GM21515 (cell line): ENCODE results near the gene HPS1.
A peak's percentile ranks its signal among the peaks of the same experiment; 100 is the strongest.
"Not testable (repeated sequence)": the region's sequence is repeated elsewhere in the genome, so short reads cannot be mapped to it uniquely, and the experiment has no call there.

Experiments used
- ATAC-seq: cut with Tn5 transposase; IDR thresholded peaks from one replicate; pipeline ENCODE4 v1.9.1; 2021; ENCODE audit not compliant: unreplicated experiment

Gene HPS1

DNA sequence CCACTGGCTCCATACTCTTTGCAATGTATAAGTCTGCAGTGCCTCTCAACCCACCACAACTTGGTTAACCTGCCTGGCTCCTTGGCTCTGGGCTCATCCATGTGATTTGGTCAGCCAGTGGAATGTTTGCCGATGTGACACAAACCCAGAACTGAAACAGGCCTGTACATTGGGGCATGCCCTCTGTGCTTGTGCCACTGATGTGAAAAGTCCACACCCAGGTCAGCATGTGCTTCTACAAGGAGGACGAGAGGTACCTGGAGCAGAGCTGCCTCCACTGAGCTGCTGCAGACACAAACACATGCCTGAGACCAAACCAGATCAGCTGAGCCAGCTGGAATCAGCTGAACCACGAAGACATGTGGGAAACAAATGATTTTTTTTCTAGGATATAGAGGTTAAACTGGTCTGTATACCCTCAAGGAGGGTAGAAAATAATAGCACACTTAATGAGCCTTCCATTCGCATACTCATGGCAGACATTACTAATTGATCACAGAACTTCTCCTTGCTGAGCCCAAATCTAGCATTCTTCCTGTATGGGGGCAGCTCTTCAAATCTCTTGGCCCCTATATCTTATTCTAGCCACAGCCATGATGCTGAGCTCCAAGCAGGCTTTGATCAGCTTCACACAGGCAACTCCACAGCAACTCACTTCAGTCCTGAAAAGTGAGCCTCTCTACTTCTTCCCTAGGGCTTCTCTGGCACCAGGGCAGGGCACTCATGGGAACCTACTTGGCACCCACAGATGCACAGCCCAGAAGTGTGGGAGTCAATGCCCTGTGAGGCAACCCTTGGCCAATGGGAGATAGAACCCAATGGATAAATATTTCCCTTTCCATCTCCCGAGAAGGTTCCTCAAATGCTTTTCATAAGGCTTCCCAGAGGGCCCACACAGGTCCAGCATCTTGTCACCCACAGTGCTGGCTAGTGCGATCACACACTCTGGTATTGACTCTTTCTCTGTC is 50.4 kb downstream of the HPS1 start:
- no peak for ATAC-seq

- ATAC-seq: no peak
These were observed 51.8 kb downstream of the HPS1 start for GRCh38 chr10:98394851-98395440.

- no peak for ATAC-seq
These were observed 55.1 kb downstream of the HPS1 start for GRCh38 chr10:98391578-98391991.

- ATAC-seq: peak; percentile 56
These were observed 55.7 kb downstream of the HPS1 start for GRCh38 chr10:98391065-98391464.

GRCh38 chr10:98390406-98390805 is 56.3 kb downstream of the HPS1 start:
- ATAC-seq: no peak

DNA sequence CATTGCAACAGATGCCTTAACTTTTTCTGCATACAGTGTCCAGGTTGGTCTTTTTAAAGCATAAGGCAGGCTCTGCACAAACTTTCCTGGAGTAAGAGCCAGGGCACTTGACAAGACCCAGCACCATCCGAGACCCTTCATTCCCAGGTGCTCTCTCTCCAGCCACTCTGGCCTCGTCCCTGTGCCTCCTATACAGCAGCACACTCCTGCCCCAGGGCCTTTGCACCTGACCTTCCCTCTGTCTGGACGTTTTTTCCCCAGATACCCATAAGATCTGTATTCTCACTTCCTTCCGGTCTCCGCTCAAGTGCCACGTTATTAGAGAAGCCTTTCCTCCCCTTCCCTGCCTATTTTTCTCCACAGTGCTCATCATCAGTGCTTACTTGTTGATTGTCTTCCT is 57.3 kb downstream of the HPS1 start:
- no peak for ATAC-seq

DNA sequence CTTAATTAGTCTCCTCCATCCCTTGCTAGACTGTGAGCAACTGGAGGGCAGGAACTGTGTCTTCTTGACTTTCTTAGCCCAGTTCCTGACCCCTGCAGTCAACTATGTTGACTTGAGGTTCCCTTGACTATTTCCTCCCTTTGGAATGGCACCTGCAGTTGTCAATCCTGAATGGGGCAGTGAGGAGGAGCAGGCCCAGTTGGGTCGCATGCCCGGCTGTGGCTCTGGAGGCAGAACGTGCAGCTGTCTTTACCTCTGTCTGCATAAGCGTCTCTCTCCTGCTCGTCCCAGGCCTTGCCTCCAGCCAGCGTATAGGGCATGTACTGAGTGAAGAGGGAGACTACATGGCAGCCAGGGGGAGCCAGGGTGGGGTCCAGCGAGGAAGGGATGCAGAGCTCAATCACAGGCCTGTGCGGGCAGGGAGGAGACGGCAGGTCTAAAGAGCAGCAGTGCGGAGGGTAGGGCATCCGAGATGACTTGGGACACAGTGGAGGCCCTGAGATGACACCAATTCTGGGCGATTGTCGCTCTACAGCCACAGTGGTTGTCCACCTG is 58.6 kb downstream of the HPS1 start:
- no peak for ATAC-seq

DNA sequence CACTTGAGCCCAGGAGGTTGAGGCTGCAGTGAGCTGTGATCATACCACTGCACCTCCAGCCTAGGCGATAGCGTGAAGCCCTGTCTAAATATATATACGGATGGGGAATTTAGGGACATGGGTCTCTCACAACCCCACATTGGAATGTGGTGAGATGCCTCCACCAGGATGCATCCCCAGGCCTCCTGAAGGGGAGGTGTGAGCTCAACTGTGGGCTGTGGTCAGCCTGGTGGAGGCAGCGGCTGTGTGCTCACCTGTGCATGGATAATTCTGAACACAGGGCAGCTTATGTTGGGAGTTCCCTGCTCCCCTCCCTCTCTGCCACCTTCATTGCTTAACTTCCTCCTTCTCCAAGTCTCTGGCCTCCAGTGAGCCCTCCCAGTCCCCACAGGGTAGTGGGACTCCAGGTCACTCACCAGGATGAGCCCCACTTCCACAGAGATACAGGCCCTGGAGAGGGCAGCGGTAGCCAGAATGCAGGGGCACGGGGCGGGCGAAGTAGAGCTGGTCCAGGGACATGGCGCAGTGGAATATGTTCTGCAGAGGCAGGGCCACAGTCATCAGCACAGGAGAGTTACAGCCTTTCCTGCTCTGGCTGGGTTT is 62.1 kb downstream of the HPS1 start:
- no peak for ATAC-seq

DNA sequence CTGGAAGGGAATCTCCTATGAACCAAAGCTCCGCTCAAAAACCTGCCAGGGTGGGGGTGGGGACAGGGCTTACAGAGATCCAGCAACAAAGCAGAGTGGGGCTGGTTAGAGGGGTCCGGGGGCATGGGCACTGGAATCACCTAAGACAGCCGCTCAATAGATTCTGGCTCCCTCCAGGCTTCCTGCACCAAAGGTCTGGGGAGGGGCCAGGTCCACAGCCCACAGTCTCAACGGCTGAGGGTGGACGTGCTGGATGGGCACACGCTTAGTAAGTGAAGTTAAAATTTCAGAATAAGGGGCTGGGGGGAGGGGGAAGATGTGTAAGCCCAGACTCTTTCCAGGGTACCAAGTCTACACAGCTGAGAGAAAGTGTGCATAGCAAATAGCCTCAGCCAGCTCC is 62.9 kb downstream of the HPS1 start:
- no peak for ATAC-seq

DNA sequence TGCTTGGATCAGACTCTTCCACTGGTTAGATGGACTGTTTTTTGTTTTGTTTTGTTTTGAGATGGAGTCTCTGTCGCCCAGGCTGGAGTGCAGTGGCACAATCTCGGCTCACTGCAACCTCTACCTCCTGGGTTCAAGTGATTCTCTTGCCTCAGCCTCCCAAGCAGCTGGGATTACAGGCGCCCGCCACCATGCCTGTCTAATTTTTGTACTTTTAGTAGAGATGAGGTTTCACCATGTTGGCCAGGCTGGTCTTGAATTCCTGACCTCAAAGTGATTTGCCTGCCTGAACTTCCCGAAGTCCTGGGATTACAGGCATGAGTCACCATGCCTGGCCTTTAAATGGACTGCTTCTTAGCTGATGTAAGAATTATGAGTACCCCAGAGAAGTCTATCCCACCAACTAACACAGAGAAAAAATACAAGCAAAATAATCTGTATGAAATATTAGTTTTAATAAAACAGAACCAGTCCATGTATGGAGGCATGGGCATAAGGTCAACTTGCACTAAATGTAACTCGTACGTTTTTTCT is 63.5 kb downstream of the HPS1 start:
- not testable (repeated sequence) for ATAC-seq

- no peak for ATAC-seq
These were observed 64.0 kb downstream of the HPS1 start for GRCh38 chr10:98382691-98383101.

- no peak for ATAC-seq
These were observed 66.0 kb downstream of the HPS1 start for GRCh38 chr10:98380493-98381339.

DNA sequence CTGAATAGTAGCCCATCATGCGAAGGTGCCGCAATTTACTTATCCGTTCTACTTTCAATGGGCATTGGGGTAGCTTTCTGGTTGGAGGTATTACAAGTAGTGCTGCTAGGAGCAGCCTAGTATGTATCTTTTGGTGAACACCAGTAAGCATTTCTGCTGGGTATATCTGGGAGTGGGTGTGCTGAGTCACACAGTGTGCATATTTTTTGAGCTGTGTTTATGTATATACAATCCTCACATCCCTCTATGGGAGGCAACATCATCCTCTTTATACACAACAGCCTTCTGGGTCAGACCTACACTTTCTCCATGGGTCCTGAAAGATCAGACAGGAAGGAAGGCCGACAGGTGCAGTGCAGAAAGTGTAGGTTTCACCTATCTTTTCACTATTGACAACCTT is 68.0 kb downstream of the HPS1 start:
- no peak for ATAC-seq

- no peak for ATAC-seq
These were observed 69.2 kb downstream of the HPS1 start for GRCh38 chr10:98377536-98377935.

- no peak for ATAC-seq
These were observed 69.7 kb downstream of the HPS1 start for GRCh38 chr10:98377001-98377400.

- no peak for ATAC-seq
These were observed 70.2 kb downstream of the HPS1 start for GRCh38 chr10:98376485-98376884.

- no peak for ATAC-seq
These were observed 72.3 kb downstream of the HPS1 start for GRCh38 chr10:98374217-98374985.

GRCh38 chr10:98373260-98374040 is 73.3 kb downstream of the HPS1 start:
- no peak for ATAC-seq
